ENCODE measurements around the gene PODN.

DNA sequence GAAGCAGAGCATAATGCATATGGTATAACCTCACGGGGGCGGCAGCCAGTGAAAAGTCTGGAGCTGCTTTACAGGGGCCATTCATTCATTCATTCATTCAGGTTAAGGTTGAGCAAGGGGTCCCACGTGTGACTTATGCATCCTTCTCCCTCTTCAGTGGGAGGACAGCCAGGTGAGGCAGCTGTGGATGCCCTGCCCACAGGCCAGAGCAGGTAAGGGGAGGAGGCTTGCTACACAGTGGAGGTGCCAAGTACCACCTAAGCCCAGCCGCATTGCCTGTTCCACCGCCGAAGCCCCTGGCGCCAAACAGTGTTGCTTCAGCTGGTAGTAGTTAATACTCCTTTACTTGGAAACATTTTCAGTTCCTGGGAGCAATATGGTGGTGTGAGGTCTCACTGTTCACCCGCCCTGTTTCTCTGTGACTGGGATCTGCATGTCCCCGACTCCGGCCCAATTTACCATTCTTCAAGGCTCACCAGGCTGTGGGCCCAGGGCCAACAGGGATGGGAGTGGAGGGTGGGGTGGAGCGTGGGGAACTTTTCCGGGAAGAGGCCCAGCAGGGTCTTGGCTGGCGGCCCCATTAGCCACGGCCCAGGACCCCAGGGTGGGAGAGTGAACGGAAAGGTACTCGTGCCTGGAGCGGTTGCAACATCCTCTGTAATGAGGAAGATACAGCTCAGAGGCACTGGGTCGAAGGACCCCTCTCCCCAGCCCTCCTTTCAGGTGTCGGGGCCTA, 722 bp upstream of the PODN start:
- TF ChIP-seq, protein P1, sequence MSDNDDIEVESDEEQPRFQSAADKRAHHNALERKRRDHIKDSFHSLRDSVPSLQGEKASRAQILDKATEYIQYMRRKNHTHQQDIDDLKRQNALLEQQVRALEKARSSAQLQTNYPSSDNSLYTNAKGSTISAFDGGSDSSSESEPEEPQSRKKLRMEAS (IDR thresholded peaks at IDR 0.05; ENCODE audit: insufficient read depth, insufficient read length) = no peak
- no peak for TF ChIP-seq POLR2A (IDR thresholded peaks at IDR 0.05; ENCODE audit: low read depth, low read length)
- peak; percentile 17 for TF ChIP-seq EZH2 (IDR thresholded peaks at IDR 0.05; ENCODE audit: borderline replicate concordance, low read depth, low read length, severe bottlenecking)
- TF ChIP-seq MYC (IDR thresholded peaks at IDR 0.05; ENCODE audit: low read depth, low read length) = no peak
- TF ChIP-seq, protein P2, sequence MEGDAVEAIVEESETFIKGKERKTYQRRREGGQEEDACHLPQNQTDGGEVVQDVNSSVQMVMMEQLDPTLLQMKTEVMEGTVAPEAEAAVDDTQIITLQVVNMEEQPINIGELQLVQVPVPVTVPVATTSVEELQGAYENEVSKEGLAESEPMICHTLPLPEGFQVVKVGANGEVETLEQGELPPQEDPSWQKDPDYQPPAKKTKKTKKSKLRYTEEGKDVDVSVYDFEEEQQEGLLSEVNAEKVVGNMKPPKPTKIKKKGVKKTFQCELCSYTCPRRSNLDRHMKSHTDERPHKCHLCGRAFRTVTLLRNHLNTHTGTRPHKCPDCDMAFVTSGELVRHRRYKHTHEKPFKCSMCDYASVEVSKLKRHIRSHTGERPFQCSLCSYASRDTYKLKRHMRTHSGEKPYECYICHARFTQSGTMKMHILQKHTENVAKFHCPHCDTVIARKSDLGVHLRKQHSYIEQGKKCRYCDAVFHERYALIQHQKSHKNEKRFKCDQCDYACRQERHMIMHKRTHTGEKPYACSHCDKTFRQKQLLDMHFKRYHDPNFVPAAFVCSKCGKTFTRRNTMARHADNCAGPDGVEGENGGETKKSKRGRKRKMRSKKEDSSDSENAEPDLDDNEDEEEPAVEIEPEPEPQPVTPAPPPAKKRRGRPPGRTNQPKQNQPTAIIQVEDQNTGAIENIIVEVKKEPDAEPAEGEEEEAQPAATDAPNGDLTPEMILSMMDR (IDR thresholded peaks at IDR 0.05; ENCODE audit: extremely low read depth in 1 of 2, insufficient read depth in 1 of 2, low read depth in 1 of 2, low read length in 2 of 2) = no peak
- no peak for TF ChIP-seq POLR2AphosphoS5 (IDR thresholded peaks at IDR 0.05; ENCODE audit: insufficient read depth, low read depth, low read length)
- no peak for TF ChIP-seq JUN (IDR thresholded peaks at IDR 0.05; ENCODE audit: borderline replicate concordance, insufficient read depth, insufficient read length, low read depth)
- TF ChIP-seq FOS (IDR thresholded peaks at IDR 0.05; ENCODE audit: borderline replicate concordance, insufficient read depth, low read length) = no peak
